ENCODE measurements around the gene TCP11L1.
"Not testable (repeated sequence)": the region's sequence is repeated elsewhere in the genome, so short reads cannot be mapped to it uniquely, and the experiment has no call there.

Gene TCP11L1

DNA sequence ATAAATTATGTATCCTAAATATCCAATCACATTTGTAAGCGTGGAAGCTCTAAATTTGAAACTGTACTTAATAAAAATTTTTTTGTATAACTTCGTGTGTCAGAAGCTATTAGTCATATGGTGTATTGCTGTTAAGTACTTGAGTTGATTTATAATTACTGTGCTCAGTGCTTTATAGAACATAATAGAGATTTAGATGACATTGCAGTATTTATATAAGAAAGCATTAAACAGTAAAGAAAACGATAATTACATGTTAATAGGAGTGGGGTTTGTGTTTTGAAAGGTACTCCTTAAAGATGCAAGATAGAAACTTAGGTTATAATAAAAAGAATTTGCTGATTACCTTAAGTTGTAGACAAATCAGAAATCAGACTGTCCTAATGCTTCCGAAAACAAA lies 5.9 kb upstream of the TCP11L1 start:
- no peak for DNase-seq

DNA sequence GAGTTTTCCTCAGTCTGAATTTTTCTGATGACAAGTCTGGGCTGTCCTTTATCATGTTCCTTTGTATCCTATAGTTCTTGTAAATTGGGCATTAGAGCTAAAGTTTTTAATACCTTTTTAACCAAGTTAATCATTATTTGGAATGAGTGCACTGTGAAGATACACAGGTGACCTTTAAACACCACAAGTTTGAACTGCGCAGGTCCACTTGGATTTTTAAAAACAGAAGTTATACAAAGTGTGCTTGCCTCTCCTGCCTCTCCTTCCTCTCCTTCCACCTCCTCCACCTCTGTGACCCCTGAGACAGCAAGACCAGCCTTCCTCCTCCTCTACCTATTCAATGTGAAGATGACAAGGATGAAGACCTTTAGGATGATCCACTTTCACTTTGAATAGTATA lies 4.4 kb upstream of the TCP11L1 start:
- DNase-seq = no peak

DNA sequence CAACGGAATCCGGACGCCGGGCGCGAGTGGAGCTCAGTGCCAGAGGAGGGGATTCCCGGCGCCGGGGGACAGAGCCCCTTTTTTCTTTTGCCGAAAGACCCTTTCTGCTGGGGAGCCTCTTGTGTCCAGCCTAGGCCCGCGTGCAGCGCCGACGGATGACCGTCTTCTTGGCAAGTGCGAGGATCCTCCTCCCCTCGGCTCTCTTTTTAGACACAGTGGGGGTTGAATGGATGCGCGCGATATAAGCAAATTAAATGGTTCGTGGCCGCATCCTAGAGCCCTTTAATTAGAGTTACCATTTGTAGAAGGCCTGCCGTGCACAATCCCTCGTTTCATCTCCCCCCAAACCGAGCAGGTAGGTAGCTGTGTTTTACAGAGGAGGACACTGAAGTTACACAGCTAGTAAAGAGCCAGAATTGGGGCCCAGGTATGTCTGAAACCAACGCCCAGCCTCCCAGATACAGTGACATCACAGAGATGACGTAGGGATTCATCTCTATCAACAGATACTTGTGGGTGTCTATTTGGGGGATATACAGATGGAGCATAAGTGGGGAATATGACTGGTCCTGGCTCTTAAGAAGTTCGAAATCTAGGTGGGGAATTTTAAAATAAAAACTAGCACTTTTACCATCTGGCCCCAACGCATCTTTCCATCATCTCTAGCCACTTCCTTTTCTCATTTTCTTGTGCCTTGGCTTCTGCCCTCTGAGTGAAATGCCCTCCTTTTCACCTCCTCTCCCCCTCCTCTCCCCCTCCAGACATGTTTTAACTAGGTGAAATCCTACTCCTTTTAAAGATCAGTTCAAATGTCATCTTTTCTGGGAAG lies 875 bp downstream of the TCP11L1 start:
- DNase-seq = no peak

- DNase-seq = no peak
Observed at GRCh38 chr11:33040862-33041453, 1.6 kb downstream of the TCP11L1 start.

DNA sequence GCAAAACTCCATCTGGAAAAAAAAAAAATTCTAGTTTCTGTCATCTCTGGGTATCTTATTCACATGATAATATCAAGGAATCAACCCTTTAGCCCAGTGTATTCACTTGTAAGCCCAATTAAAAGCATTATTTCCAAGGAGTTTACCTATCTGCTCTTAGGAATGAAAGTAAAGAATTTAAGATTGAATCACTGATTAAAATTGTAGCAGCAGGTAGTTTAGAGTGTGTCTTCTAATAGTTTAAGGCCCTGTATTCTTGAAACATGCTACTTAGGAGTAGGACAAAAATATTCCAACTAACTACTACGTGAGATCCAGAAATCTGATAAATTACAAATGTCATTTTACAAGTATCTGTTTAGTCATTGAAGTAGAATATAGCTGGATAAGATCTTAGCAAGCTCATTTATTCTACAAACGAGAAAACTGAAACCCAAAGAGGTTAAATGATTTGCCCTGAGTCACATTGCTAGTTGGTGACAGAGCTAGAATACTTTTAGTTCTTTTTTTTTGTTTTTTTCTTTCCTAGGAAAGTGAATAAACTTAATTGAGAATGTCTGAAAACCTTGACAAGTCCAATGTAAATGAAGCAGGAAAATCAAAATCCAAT lies 4.0 kb downstream of the TCP11L1 start:
- no peak for DNase-seq

- no peak for DNase-seq
Observed at GRCh38 chr11:33044285-33044756, 4.9 kb downstream of the TCP11L1 start.

- no peak for DNase-seq
Observed at GRCh38 chr11:33045551-33046255, 6.3 kb downstream of the TCP11L1 start.

GRCh38 chr11:33048701-33049100 lies 9.3 kb downstream of the TCP11L1 start:
- not testable (repeated sequence) for DNase-seq

GRCh38 chr11:33049565-33050408 lies 10.4 kb downstream of the TCP11L1 start:
- DNase-seq = not testable (repeated sequence)

DNA sequence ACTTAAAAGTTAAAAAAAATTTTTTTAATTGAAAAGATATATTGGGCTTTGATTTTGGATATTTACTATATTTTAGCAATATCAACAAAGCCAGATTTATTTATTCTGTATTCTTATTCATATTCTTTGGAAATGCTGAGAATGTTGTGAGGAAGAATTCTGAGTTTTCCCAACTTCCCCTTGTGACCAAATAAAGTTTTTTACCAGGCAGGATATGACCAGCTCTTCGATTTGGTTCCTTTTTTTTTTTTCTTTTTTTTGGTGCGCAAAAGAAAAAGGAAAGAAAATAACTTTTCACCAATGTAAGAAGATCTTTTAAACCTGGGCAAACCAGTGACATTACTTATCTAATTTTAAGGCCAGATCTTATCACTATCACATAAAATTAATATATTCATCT lies 12.9 kb downstream of the TCP11L1 start:
- no peak for DNase-seq

DNA sequence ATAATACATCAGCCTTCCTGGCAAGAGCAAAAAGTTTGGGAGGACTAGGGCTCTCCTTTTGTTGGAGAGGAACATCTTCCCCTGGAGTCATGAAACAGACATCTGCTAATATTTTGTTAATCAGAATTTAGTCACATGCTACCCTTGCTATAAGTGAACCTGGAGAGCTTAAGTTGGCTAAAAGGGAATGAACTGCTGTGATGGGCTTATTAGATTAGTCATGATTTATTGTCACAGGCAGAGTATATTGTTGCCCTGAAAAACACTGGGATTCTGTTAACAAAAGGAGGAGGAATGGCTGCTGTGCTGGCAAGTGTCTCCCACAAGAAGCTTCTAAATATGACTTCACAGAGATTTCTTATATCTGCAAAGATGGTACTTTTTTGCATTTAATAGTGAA lies 16.0 kb downstream of the TCP11L1 start:
- no peak for DNase-seq

DNA sequence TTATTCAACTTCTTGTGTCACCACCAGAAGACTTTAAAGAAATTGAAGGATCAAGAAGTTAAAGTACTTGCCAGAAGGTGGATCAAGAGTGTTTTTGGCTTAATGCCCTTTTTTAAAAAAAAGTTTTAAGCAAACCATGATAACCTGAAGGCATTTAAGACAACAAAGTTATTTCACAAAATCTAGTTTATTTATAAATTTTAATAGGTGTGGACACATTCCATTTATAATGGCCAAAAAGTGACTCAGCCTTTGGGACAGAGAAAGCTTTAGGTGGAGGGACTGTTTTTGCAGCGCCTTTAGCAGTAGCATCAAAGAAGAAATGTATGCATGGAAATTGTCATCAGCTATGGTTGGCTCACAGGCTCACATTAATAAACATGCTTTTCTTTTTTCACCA lies 17.9 kb downstream of the TCP11L1 start:
- no peak for DNase-seq

GRCh38 chr11:33059331-33060007 lies 20.1 kb downstream of the TCP11L1 start:
- DNase-seq = no peak

DNA sequence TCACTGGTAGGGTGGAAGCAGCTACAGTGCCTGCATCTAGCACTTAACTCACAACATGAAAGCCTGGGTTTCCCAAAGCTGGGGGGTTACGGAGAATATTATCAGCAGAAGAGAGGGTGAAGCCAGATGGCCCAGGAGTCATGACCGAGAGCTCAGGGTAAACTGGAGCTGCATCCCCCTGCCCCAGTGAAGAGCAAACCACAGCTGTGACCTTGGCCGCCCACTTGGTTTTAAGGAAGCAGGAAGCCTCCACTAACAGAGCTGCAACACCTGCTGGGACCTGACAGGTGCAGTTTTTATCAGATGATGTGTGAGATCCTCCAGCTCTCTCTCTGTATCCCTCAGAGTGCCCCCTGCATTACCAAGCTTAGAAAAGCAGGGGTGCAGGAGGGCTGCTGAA lies 20.9 kb downstream of the TCP11L1 start:
- no peak for DNase-seq

DNA sequence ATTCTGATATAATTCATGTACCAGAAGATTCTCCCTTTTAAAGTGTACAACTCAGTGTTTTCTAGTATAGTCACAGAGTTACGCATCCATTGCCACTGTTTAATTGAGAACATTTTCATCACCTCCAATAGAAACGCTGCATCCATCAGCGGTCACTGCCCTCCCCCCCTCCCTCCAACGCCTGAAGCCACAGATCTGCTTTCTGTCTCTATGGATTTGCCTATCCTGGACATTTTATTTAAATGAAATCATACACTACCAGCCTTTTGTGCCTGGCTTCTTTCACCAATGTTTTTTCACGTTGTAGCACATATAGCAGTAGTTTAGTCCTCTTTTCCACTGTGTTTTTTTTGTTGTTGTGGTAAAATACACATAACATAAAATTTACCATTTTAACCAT lies 22.8 kb downstream of the TCP11L1 start:
- DNase-seq = no peak

GRCh38 chr11:33063326-33063881 lies 24.0 kb downstream of the TCP11L1 start:
- DNase-seq = no peak

- DNase-seq = no peak
Observed at GRCh38 chr11:33064033-33064825, 24.9 kb downstream of the TCP11L1 start.

GRCh38 chr11:33064866-33065265 lies 25.5 kb downstream of the TCP11L1 start:
- DNase-seq = no peak

- peak; percentile 22 for DNase-seq
Observed at GRCh38 chr11:33065445-33066178, 26.2 kb downstream of the TCP11L1 start.

GRCh38 chr11:33067294-33067693 lies 27.9 kb downstream of the TCP11L1 start:
- DNase-seq = no peak
